GM21367 (cell line): Measurements from ENCODE around the gene CDH23.
"Not testable (repeated sequence)": the region's sequence is repeated elsewhere in the genome, so short reads cannot be mapped to it uniquely, and the experiment has no call there.

Experiments used
- ATAC-seq: cut with Tn5 transposase; IDR thresholded peaks from one replicate; pipeline ENCODE4 v1.9.1; 2021; ENCODE audit not compliant: unreplicated experiment

Gene CDH23

DNA sequence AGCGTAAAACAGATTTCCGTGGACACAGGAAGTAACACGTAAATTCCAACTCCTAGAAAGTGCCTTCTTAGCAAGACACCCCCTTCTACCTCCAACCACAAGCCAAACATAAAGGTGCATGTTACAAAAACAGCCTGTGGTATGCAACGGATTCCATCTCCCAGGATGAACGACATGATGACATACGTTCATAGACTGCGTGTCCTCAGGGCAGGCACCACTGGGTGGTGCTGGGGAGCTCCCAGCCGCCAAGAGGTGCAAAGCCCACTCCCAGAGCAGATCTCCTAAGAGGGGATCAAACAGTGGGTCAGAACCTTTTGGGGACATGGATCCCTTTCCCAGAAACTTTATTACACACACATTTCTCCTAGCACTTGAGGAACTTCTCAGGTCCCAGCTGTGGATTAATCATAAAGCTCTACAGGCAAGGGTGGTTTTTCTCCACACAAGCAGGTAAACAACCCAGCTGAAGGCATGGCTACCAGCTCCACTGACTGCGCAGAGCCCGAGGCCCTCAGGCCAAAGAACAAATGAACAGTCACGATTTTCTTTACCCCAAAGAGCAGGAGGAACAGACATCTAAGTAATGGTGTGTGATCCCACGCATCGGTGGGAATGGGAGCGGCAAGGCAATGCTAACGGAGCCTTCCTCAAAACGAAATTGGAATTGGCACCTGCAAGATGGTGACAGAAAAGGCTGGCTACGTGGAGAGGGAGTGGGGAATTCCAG, 440.5 kb downstream of the CDH23 start:
- no peak for ATAC-seq

DNA sequence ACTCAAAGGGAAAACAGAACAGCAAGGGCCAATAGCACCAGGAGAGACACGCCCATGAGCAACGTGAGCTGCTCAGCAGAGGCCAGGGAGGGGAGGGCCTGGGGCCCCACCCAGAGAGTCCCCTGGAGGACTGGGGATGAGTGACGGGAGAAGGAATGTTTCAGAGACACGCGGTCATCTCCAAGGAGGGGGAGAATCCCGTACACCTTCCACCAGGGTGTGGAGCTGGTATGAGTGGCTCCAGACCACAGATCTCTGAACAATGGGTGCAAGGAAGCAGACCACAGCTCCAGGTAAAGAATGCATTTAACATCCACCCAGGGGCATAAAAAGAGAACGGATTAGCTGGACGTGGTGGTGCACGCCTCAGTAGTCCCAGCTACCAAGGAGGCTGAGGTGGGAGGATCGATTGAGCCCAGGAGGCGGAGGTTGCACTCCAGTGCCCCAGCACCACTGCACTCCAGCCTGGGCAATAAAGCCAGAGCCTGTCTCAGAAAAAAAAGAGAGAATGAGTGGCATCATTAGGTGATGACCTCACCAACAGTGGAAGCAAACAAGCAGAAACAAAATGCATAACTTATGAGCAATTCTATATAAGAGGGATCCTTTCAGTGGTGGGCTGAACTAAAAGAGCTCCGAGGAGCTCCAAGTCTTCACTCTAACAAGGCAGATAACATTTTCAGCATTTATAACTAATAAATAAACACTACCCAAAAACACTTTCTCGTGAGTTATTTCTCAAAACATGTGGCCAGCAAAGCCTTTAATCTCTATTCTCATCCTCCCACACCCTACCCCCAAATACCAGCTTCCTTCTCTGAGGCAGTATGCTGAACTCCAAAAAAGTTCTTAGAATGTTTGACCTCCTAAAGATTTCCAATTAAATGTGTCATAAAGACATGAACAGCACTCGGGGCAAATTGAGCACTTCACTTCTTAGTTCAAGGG, 441.8 kb downstream of the CDH23 start:
- ATAC-seq = no peak

DNA sequence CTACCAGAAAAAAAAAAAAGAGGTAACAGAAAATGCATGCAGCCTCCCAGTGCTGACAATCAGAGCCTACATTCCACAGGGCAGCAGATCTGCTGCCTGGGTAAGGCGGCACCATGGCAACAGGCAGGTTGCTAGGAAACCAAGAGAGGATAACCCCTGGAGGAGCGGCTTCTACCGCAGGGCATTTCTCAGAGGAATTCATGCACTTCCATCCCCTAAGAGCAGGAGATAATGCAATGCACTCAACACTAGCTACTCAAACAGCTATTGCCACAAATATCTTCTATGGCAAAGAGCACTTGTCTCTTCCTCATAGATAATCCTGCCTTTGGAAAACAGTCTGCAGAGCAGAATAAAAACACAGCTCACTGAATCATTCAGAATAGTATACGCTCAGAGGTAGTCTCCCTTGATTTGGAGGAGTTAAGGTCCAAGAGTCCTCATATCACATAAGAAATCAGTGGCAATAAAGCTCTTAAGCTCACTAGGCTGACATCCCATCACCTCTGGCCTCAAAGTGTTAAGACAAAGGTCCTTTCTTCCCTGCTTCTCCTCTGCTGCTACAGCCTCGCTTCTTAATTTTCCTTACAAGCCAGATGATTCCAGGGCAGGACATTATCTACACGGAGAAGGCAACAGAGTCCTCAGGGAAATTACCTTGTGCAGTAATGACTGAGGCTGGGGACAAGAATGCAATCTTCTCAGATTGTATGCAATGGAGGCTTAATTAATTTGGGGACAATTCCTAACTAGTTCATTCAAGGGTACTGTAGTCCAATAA, 443.6 kb downstream of the CDH23 start:
- ATAC-seq = no peak

DNA sequence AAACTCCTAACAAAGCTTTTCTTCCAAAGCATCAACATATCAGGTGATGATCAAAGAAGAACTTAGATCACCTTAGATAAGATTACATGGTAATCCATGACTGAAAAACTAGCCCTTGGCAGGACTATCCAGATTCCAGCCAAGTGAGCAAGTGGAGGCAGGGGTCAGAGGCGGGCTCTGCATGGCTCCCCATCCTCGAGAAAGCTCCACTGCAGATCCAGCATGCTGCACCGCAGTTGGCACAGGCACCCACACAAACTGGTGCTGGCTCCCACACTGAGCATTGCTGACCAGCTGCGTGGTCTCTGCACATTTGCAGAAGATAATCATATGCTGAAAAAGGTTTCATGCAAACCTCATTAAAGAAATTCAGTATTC, 444.2 kb downstream of the CDH23 start:
- ATAC-seq = no peak

DNA sequence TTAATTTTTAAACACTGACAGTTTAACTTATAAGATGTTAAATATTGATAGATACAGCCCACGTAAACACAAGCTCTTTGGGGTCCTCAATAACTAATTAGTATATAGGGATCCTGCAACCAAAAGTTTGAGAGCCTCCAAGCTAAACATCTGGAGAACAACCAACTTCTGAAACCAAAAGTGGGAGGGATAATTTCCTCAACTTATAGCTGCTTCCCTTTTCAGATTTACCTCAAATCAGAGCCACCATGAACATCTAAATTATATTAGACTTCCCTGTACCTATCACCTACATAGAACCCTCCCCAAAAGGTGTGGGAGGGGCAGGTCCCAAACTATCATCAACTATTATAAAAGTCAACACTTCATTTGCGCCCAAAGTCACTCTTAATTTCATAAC, 445.7 kb downstream of the CDH23 start:
- ATAC-seq = no peak

DNA sequence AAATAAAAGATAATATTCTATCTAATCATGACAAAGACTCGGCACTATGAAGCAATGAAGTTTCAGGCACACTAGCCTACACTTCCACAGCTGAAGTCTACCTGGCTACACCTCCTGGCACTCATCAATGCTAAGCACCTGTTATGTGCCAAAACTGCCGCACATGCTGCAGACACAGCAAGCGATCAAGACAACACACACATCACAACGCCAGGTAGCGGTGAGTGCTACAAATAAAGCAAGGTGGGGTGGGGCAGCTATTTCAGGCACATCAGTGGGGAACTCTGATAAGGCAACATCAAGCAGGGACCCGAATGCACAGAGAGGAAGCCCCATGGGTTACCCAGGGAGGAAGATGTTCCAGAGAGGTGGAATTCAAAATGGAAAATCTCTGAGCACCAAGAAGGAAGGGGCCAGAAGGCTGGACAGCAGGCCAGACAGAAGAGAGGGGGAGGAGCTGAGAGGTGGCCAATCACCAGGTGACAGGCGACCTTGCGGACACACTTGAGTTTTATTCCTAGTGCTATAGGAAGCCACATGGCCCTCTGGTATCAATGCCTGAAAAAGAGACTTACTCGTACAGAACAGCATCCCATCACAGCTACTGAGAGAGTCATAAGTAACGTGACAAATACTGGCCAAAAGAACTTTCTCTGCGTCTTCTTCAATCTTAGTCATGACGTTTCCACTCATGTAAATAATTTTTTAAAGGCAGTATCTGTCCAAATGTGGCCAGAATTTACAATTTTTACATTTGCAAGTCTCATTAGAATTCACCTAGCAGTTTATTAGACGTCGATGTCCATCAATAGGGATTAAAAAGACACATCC, 446.4 kb downstream of the CDH23 start:
- ATAC-seq = no peak

DNA sequence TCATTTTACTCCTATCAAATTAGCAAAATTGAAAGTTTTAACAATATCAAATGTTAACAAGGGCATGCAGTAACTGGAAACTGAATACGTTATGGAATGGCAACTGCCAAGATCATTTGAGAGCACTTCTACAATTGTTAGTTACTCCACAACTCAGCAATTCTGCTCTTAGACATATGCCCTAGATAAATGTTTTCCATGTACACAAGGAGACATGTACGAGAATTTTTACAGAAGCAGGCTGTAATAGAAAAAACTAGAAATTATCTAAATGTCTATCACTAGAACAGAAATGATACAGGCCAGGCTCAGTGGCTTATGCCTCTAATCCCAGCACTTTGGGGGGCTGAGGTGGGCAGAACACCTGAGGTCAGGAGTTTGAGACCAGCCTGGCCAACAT, 447.4 kb downstream of the CDH23 start:
- no peak for ATAC-seq

DNA sequence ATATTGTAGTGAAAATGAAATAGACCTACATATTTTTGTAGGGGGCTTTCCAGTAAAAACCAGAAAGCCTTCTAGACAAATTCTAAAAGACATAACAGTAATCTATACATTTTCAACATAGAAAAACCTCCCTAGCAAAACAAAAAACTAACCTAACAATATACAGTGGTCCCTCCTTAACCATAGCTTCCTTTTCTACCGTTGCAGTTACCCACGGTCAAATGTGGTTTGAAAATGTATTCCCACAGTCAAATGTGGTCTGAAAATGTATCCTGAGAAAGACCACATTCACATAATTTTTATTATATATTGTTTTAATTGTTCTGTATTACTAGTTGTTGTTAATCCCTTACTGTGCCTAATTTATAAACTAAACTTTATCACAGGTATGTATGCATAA, 448.0 kb downstream of the CDH23 start:
- ATAC-seq = no peak

DNA sequence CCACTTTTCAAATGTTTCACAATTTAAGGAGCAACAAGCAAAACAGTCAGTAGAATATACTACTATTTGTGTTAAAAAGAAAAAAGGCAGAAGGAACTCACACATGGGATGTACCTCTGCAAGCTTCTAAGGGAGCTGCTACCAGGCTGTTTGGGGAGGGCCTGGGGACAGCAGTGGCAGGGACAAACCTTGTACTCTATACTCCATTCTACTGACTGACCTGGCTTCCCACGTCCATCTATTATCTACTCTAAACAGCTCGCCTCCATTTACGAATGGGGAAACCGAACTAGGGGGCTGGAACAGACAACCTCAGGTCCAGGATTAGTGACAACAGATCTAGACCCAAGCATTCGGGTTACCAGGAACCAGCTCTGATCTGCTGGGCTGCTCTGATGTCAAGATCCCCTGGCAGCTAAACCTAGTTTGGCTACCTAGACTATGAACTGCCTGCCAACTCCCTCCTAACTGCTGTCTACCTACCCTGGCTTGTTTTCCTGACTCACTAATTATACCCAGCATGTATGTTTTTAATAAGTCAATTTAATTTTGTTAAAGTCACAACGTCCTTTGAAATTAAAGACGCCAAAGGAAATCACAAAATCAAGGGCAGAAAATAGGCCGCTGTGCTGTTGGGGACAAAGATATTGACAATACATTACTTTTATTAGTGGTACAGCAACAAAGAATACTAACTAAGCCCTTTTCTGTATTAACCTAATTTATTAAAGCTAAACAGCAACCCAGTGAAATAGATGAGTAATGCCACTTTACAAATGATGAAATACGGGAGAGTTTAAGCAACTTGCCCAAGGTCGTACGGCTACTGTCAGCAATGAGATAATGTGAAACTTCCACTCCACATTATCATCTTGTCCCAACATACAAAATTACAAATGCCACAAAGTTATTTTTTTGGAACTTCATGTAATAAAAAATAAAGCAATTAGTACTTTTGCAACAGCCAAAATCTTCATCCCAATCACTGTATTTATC, 449.0 kb downstream of the CDH23 start:
- no peak for ATAC-seq

DNA sequence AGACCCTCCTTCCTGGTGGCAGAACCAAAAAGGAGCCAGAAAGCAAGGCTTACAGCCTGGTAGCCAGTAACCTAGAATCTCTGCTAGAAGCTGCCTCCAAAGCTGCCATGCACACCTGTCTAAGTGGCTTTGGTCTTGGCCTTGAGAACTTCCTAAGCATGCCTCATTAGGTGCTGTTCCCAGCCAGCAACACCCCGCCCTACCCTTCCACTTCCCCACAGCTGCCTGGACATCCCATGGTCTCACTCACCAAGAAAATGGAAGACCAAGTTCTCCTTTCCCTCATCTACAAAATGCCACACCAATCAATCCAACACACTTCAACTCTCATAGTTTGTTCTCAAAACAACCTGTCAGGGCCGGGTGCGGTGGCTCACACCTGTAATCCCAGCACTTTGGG, 450.1 kb downstream of the CDH23 start:
- ATAC-seq = no peak

DNA sequence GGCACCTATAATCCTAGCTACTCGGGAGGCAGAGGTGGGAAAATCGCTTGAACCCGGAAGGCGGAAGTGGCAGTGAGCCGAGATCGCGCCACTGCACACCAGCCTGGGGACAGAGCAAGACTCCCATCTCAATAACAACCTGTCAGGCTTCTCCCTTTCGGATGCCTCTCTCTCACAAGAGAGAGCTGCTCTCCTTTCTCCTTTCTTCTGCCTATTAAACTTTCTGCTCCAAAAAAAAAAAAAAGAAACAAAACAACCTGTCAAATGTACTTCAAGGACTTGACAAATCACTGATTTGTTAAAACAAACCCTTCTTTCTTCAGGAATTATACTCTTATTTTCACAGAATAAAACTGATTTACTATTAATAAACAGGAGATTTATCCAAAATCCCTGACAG, 450.7 kb downstream of the CDH23 start:
- no peak for ATAC-seq

DNA sequence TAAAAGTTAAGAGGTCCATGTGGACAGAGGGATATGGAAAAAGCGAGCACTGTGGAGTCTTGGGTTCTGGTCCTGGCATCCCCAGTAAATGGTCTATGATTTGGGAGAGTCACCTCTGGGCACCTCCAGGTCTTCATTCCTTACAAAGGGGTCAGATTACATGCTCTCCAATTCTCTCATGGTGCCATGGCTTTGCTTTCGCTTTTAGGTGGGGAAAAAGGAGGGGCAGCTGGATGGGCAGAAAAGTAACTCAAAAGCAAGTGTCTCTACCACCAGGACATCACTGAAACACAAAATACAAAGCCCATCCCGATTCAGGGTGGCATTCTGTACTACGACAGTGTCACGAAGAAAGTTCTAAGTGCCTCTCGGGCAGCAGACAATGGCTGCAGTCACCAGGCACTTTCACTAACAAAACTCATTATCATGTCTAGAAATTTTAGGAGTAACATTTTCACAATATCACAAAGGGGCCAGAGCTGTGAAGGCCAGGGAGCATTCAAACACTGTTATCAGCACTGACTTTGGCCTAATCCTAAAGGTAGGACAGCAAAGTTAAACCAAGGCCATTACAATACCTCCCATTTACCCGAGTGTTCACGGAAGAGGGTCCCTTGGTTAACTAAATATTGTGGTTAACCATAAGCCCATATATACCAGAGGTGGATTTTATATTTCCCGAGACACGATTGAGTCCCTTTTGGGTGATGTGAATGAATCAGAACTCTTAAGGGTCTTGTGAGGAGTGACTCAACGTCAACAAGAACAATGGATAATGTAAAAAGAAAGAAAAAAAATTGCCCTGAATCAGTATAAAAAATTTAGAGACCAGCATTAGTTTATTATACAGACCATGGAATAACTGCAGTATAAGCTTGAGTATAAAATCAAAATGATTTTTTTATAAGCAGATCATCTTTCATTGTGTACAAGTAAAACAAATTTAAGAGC, 451.9 kb downstream of the CDH23 start:
- ATAC-seq = no peak

DNA sequence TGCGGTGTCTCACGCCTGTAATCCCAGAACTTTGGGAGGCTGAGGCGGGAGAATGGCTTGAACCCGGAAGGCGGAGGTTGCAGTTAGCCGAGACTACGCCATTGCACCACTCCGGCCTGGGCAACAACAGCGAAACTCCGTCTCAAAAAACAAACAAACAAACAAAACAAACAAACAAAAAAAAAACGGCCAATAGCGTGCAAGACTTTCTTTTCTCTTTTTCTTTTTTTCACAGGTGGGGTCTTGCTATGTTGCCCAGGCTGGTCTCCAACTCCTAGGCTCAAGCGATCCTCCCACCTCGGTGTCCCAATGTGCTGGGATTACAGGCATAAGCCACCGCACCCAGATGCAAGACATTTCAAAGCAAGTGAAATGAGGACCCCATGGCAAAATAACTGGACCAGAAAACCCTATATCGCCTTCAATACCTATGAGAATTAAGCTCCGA, 452.8 kb downstream of the CDH23 start:
- no peak for ATAC-seq

DNA sequence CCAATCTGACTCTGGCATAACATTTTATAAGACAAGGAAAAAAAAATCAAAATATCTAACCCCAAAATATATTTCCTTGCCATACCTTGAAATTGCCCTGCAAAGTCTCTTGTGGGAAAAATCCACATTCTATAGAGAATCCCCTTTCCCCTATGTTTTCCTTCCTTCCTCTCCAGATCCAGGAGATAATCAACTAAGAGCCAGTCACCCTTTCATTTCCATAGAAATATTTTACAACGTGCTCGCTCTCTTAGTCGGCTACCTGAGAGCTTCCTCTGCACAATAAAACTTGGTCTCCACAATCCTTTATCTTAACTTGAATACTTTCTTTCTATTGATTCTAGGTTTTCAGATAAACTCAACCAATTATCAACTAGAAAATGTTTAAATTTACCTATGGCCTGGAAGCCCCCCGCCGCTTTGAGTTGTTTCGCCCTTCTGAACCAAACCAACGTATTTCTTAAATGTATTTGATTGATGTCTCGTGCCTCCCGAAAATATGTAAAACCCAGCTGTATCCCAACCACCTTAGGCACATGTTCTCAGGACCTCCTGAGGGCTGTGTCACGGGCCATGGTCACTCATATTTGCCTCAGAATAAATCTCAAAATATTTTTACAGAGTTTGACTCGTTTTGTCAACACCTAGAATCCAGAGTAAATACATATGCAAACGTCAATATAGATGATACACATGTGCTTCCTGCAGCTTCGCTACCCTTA, 453.5 kb downstream of the CDH23 start:
- ATAC-seq = no peak

DNA sequence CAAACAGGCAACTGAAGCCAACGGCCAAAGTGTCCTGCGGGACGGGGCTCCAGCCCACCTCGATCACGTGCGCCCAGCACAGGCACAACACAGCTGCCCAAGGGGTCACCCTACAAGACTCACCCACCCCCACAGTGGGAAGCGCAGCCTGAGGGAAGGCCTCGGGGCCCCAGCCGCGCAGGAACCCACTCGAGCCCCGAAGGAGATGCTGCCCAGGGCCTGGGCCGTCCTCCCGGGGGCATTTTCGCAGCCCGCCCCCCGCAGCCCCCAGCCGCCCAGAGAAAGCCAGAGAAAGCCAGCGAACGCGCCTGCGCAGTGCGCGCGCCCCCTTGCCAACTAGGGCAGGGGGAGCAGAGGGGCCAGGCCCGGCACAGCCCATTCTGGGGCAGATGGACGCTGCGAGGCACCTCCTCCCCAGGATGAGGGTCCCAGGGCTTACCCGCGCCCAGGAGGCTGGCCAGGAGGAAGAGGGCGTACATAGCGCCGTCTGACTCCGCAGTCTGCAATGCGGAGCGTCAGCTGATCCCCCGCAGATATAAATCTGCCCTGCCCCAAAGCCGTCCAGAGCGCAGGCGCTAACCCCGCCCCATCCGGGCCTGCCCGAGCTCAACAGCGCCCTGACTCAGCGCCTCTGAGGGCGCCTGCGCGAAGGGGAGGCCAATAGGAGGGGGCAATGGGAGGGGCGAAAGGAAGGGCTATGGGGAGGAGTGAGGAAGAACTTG, 454.2 kb downstream of the CDH23 start, which contains the start of gene PSAP:
PSAP (minus strand) TSS at position 509 of the 722 bp plus-strand sequence; CDS start at position 479, 30 bp downstream.
- peak; percentile 77 for ATAC-seq

DNA sequence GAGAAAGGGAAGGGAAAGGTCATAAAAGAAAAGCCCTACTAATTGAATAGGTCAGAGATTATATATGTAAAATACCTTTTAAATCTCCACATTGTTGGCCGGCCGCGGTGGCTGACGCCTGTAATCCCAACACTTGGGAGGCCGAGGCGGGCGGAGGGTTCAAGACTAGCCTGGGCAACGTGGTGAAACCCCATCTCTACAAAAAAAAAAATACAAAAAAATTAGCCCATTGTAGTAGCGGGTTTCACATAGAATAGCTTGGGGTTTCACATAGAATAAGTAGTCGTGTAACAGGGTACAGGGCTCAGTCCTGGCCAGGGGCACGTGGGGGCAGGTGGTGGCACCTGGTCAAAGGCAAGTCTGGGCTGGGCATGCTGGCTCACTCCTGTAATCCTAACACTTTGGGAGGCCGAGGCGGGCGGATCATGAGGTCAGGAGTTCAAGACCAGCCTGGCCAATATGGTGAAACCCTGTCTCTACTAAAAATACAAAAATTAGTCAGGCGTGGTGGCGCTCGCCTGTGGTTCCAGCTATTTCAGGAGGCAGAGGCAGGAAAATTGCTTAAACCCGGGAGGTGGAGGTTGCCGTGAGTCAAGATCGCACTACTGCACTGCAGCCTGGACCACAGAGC, 454.9 kb downstream of the CDH23 start:
- not testable (repeated sequence) for ATAC-seq
